Measurements from ENCODE around the gene SERINC5.

SERINC5 gene

GRCh38 chr5:80237243-80237642, 18.6 kb downstream of the SERINC5 start:
- no peak overlapping the region for H3K27ac ChIP-seq
- no peaks in the 10 kb centered on the region for H3K27me3 ChIP-seq (ENCODE audit: insufficient read depth, low read depth)
- peaks cover 8% of the 10 kb centered on the region for H3K4me1 ChIP-seq (ENCODE audit: low read depth, poor library complexity, severe bottlenecking)
- H3K4me2 ChIP-seq = no peak overlapping the region
- H3K9ac ChIP-seq = no peak overlapping the region
- H3K36me3 ChIP-seq (ENCODE audit: insufficient read depth) = peaks cover 7% of the 10 kb centered on the region; the same call in 1 of the 2 replicates
- no peak overlapping the region for H3K4me3 ChIP-seq (IDR thresholded peaks at IDR 0.05; ENCODE audit: insufficient read depth, low read depth, low read length)
- H2AFZ ChIP-seq (ENCODE audit: low read depth) = no peak overlapping the region
- TF ChIP-seq, protein P1, sequence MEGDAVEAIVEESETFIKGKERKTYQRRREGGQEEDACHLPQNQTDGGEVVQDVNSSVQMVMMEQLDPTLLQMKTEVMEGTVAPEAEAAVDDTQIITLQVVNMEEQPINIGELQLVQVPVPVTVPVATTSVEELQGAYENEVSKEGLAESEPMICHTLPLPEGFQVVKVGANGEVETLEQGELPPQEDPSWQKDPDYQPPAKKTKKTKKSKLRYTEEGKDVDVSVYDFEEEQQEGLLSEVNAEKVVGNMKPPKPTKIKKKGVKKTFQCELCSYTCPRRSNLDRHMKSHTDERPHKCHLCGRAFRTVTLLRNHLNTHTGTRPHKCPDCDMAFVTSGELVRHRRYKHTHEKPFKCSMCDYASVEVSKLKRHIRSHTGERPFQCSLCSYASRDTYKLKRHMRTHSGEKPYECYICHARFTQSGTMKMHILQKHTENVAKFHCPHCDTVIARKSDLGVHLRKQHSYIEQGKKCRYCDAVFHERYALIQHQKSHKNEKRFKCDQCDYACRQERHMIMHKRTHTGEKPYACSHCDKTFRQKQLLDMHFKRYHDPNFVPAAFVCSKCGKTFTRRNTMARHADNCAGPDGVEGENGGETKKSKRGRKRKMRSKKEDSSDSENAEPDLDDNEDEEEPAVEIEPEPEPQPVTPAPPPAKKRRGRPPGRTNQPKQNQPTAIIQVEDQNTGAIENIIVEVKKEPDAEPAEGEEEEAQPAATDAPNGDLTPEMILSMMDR (conservative IDR thresholded peaks at IDR 0.05; ENCODE audit: low read depth, low read length) = no peak
- no peaks in the 10 kb centered on the region for H4K20me1 ChIP-seq (ENCODE audit: insufficient read depth)
- H3K79me2 ChIP-seq (ENCODE audit: insufficient read depth, low read depth) = peaks cover 53% of the 10 kb centered on the region

GRCh38 chr5:80234116-80234948, 21.5 kb downstream of the SERINC5 start:
- Histone ChIP-seq H2AFZ (ENCODE audit: low read depth) (no peak overlapping the region), H3K27me3 (ENCODE audit: insufficient read depth, low read depth) (no peaks in the 10 kb centered on the region), H4K20me1 (ENCODE audit: insufficient read depth) (peaks cover 7% of the 10 kb centered on the region; the same call in 1 of the 2 replicates), H3K79me2 (ENCODE audit: insufficient read depth, low read depth) (peaks cover 47% of the 10 kb centered on the region; the same call in 1 of the 2 replicates), H3K4me1 (ENCODE audit: low read depth, poor library complexity, severe bottlenecking) (peaks cover 2% of the 10 kb centered on the region), H3K36me3 (ENCODE audit: insufficient read depth) (no peaks in the 10 kb centered on the region), H3K4me3 (IDR thresholded peaks at IDR 0.05; ENCODE audit: insufficient read depth, low read depth, low read length) (no peak overlapping the region), H3K27ac (no peak overlapping the region), H3K9ac (no peak overlapping the region), H3K4me2 (no peak overlapping the region)
- TF ChIP-seq, protein P1 (conservative IDR thresholded peaks at IDR 0.05; ENCODE audit: low read depth, low read length) = no peak

- H3K4me2 ChIP-seq = no peak overlapping the region
These were observed 24.2 kb downstream of the SERINC5 start for GRCh38 chr5:80231693-80232092.

DNA sequence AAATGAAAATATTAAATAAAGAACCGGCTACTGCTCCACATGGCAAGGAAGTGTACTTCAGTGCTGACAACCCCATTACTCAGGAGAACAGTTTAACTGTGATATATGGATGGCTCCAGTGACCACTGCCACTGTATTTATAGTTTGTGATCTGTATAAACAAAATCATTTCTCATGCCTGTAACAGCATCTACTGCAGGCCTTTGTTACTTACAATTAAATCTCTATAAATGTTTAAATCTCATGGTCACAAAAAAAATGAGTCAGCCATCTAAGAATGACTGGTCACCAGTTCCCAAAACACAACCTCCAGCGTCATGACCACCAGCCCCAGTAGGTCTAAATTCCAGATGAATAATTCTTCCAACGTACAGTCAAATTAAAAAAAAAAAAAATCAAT, 24.6 kb downstream of the SERINC5 start:
- Histone ChIP-seq H4K20me1 (ENCODE audit: insufficient read depth) (peaks cover 7% of the 10 kb centered on the region; the same call in 1 of the 2 replicates), H3K9ac (no peak overlapping the region), H3K27ac (no peak overlapping the region), H2AFZ (ENCODE audit: low read depth) (no peak overlapping the region), H3K4me2 (no peak overlapping the region), H3K4me3 (IDR thresholded peaks at IDR 0.05; ENCODE audit: insufficient read depth, low read depth, low read length) (no peak overlapping the region), H3K4me1 (ENCODE audit: low read depth, poor library complexity, severe bottlenecking) (no peaks in the 10 kb centered on the region), H3K27me3 (ENCODE audit: insufficient read depth, low read depth) (no peaks in the 10 kb centered on the region), H3K36me3 (ENCODE audit: insufficient read depth) (no peaks in the 10 kb centered on the region), H3K79me2 (ENCODE audit: insufficient read depth, low read depth) (peaks cover 29% of the 10 kb centered on the region; the same call in 1 of the 2 replicates)
- TF ChIP-seq, protein P1 (conservative IDR thresholded peaks at IDR 0.05; ENCODE audit: low read depth, low read length) = no peak

More at GRCh38 chr5:80231693-80232092, 24.2 kb downstream of the SERINC5 start:
- Histone ChIP-seq H3K4me3 (IDR thresholded peaks at IDR 0.05; ENCODE audit: insufficient read depth, low read depth, low read length) (no peak overlapping the region), H3K9ac (no peak overlapping the region), H4K20me1 (ENCODE audit: insufficient read depth) (peaks cover 7% of the 10 kb centered on the region; the same call in 1 of the 2 replicates), H2AFZ (ENCODE audit: low read depth) (no peak overlapping the region), H3K36me3 (ENCODE audit: insufficient read depth) (no peaks in the 10 kb centered on the region), H3K27ac (no peak overlapping the region), H3K4me1 (ENCODE audit: low read depth, poor library complexity, severe bottlenecking) (no peaks in the 10 kb centered on the region), H3K79me2 (ENCODE audit: insufficient read depth, low read depth) (peaks cover 30% of the 10 kb centered on the region; the same call in 1 of the 2 replicates), H3K27me3 (ENCODE audit: insufficient read depth, low read depth) (no peaks in the 10 kb centered on the region)
- TF ChIP-seq, protein P1 (conservative IDR thresholded peaks at IDR 0.05; ENCODE audit: low read depth, low read length) = no peak

Data from KMS-11 (cell line).